NCI-H1105 (cell line): ENCODE measurements around the gene CDSN.
"Not testable (repeated sequence)": the region's sequence is repeated elsewhere in the genome, so short reads cannot be mapped to it uniquely, and the experiment has no call there.

Experiments
- DNase-seq: peaks from one replicate; lab custom pipeline; 2025; lab: John Stamatoyannopoulos, UW

CDSN gene

GRCh38 chr6:31083742-31084354, 36.4 kb downstream of the CDSN start:
- no peak for DNase-seq

- DNase-seq = no peak
Observed at GRCh38 chr6:31081872-31082271, 38.4 kb downstream of the CDSN start.

- DNase-seq = peak; percentile 55
Observed at GRCh38 chr6:31079656-31080261, 40.5 kb downstream of the CDSN start.

- DNase-seq = no peak
Observed at GRCh38 chr6:31076611-31077010, 43.6 kb downstream of the CDSN start.

GRCh38 chr6:31075528-31075927, 44.7 kb downstream of the CDSN start:
- DNase-seq = no peak

- DNase-seq = no peak
Observed at GRCh38 chr6:31074401-31074800, 45.8 kb downstream of the CDSN start.

GRCh38 chr6:31070711-31071197, 49.5 kb downstream of the CDSN start:
- DNase-seq = no peak

GRCh38 chr6:31068669-31069340, 51.4 kb downstream of the CDSN start:
- DNase-seq = peak; percentile 81

GRCh38 chr6:31067891-31068668, 52.2 kb downstream of the CDSN start:
- DNase-seq = not testable (repeated sequence)

GRCh38 chr6:31067028-31067427, 53.2 kb downstream of the CDSN start:
- DNase-seq = not testable (repeated sequence)

GRCh38 chr6:31065556-31065955, 54.7 kb downstream of the CDSN start:
- DNase-seq = no peak
